T47D (cell line): ENCODE measurements around the gene PDE7B.

Experiments
- DNase-seq, 2 experiments: peaks; one replicate each; pipeline versions ENCODE4 v3.0.0 to v3.0.0-alpha.2; 2011 to 2012; ENCODE audit warnings: low read depth in 1 of 2, low spot score in 1 of 2
- JUND ChIP-seq: IDR thresholded peaks from 2 replicates; pipeline ENCODE4 v1.6.1; 2012; ENCODE audit warnings: low read depth
- in situ Hi-C: cut with HindIII; loops from 2 replicates; pipeline ENCODE4 v1.10.0; 2016; ENCODE audit warnings: low sequenced_read_pairs, low pct_unique_long_range_greater_than_20kb

The PDE7B gene

DNA sequence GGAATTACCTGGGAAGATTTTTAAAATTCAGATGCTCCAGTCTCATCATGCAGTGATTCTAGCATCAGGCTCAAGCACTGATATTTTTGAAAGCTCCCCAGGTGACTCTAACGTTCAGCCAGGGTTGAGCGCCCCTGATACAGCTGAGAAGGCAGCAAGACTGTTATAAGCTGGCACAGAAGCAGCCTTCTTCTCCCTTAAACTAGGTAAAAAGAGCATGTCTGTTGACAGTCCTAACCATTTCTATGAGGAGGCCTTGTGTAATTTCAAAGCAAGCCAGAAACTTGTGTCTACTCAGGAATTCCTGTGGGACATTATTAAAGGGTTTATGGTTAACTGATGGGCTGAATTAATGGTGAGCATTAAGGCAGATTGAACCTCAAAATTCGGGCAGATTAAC, 141.9 kb downstream of the PDE7B start:
- in situ Hi-C loops = no loop called here
- TF ChIP-seq JUND = no peak
- no peak for DNase-seq

DNA sequence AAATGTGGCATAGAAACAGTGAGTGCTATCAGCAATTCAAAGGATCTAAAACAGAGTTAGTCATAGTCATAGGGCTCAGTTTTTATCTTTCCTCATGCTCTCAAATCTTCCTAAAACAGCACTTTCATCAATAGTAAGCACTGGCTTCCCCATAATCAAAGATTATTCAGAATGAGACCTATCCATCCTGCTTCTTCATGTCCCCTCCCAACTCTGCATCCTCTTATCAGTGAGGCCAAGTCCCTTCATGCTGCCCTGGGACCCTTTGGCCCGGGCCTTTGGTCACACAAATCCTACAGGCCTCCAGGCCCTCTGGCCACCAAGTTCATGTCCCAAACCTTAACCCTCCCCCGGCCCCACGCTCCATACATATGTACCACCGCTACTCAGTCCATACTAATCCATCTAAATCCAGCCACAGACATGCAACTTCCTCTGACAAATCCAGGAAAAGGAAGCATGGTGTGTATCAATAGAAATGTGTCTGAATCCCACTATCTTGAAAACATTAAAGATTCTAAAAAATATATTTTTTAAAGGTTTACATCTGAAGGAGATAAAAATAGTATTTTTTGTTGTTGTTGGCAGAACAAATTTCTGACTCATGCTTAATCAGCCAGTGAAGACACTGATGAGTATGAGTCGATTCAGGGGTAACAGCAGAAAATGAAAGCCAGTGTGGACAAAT, 143.5 kb downstream of the PDE7B start:
- DNase-seq = no peak
- in situ Hi-C loops = no loop called here

DNA sequence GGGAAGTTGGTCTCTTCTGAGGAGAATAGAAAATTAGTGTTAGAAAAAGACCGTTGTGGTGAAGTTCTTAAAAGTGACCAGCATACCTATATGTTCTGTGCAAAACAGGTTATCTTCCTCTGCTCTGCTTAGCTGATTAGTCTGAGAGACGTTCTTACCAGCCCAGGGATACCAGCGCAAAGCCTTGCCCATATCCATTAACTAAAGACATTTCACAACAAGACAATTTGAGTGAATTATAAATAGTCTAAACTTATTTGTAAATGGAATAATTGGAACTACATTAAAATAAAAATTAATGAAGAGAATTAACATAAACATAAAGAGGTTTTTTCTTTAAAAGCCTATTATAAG, 144.0 kb downstream of the PDE7B start:
- no peak for TF ChIP-seq JUND
- in situ Hi-C loops = no loop called here
- no peak for DNase-seq

More for the DNA sequence above, 143.5 kb downstream of the PDE7B start:
- TF ChIP-seq JUND = no peak

DNA sequence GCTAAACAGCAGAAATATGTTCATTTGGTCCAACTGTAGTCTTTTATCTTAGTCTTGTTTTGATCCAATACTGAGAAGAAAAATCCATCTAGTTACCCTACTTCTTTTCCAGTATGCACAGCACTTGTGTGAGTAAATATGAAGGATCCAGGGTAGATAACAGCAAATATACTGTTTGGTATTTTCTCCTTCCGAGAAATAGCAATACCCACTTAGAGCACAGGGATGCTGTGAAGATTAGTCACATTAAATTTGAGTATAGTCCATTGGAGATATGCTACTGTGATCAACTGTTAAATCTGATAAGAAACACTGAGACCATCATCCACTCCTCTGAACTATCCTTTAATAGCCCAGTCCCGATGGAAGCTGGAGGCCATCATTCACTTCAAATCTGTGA, 145.2 kb downstream of the PDE7B start:
- in situ Hi-C loops = no loop called here
- no peak for DNase-seq
- no peak for TF ChIP-seq JUND

DNA sequence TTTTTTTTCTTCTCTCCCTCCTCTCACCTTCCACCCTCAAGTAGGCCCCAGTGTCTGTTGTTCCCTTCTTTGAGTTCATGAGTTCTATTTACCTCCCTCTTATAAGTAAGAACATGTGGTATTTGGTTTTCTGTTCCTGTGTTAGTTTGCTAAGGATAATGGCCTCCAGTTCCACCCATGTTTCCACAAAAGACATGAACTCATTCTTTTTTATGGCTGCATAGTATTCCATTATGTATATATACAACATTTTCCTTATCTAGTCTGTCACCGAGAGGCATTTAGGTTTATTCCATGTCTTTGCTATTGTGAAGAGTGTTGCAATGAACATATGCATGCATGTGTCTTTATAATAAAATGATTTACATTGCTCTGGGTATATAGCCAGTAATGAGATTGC, 147.9 kb downstream of the PDE7B start:
- in situ Hi-C loops = no loop called here
- TF ChIP-seq JUND = no peak

DNA sequence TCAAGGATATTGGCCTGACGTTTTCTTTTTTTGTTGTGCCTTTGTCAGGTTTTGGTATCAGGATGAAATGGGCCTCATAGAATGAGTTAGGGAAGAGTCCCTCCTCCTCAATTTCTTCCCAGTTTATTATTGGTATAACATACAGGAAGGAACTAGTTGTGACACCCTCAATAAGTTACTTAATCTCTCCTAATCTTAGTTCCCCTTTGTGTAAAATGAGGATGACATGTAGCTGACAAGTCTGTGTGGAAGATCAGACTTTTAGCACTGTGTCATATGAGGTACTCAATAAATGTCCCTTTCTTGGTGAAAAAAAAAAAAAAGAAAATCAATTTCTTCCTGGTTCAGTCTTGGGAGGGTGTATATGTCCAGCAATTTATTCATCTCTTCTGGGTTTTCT, 155.8 kb downstream of the PDE7B start:
- in situ Hi-C loops = no loop called here

More for the DNA sequence above, 147.9 kb downstream of the PDE7B start:
- DNase-seq = no peak

DNA sequence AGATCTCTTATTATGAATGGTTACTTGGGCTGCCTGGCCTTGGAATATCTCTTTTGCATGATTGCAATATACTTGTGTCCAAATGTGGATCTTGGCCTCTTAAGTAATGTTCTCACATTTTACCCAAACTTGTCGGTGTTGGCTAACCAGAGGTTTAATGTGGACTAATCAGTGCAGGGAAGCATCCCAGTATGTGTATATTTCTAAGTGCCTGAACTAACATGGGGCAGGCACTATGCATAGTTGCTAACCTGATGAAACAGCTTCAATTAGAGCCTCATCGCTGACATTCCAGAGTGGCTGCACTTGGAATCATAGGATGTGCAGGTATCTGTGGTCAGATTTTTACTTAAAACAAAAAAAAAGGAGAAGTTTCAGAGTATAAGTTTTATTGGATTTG, 160.0 kb downstream of the PDE7B start:
- DNase-seq = no peak
- no peak for TF ChIP-seq JUND
- in situ Hi-C loops = no loop called here

More for the DNA sequence above, 155.8 kb downstream of the PDE7B start:
- no peak for TF ChIP-seq JUND
- no peak for DNase-seq

DNA sequence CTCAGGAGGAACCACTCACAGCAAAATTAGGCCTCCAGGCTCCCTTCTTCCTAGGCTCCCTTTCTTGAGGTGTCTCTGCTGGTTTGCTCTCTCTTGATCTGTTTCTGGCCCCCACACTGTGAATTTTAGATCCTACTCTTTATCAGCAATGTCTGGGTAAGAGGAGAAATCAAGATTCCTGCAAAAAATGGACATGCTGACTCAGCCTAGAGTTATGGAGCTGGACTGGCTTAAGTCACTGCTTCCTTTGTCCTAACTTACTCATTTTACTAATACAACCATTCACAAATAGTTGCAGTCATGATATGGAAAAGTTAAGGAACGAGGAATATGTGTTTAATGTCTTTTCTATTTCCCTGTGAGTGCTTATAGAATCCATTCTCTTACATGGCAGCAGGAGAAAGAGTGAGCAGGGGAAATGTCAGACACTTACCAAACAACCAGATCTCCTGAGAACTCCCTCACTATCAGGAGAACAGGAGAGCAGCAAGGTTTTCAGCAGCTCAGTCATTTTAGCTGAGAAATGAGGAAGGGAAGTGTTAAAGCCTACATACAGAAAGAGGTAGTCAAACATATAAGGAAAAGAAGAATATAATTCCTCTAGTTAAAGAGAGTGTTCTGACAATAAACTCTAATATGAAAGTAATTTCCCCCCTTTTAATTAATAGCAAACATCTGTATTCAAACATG, 160.8 kb downstream of the PDE7B start:
- TF ChIP-seq JUND = no peak
- DNase-seq = no peak
- in situ Hi-C loops = no loop called here

DNA sequence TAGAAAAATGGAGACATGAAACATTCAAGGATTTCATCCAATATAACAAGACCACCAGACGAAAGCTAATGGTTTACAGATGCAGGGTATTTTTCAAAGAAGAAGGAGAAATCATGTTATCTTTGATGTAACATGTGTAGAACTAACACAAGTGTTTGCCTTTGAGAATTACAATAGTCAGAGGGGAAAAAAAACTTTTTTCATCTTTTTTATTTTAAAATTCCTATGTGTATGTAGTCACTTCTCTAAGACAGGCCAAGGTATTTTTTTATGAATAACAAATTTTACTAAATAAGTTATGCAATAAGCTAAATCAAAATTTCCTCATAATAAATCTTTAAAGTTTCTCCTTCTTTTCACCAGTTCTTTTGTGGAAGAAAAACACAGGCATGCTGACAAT, 161.4 kb downstream of the PDE7B start:
- no peak for DNase-seq
- TF ChIP-seq JUND = no peak
- in situ Hi-C loops = no loop called here

DNA sequence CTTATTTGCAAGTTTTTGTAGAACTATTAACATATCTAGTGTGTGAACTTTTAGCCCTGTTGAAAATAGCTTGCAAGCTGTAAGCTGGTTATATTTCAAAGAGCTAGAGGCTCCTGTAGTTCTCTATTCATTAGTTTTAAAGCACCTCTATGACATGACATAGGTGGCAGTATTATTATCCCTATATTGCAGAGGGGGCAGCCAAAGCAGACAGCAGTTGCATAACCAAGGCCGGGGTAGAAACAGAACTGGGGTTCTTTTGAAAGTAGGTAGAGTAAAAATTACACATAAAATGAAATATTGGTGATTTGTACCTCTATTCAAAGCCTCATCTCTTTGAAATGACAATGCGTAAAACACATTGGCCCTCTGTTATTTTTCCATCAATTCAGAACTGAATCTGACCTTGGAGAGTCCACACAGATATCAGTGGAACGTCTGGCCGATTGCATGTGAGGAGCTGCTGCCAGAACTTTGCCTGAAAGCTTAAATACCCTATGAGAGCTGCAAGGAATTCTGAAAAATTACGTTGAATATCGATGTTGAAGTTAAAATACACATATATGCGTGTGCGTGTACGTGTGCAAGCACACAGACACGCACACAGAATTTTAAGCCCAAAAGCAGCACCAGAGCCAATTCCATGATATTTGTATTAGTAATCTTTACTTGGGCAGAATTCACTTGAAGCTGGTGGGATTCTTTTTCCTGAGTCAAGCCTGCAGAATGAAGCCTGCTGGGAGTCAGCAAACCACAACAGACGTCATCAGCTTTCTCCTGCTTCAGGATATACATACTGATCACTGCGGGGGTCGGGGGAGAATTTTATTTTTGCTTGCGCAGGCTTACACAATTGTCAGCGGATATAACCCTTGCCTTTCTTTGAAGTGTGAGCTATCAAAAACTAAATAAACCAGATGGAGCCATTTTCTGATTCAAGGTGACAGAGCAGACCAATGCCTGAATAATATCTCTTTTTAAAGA, 163.2 kb downstream of the PDE7B start:
- no peak for TF ChIP-seq JUND
- no peak for DNase-seq
- in situ Hi-C loops = no loop called here

DNA sequence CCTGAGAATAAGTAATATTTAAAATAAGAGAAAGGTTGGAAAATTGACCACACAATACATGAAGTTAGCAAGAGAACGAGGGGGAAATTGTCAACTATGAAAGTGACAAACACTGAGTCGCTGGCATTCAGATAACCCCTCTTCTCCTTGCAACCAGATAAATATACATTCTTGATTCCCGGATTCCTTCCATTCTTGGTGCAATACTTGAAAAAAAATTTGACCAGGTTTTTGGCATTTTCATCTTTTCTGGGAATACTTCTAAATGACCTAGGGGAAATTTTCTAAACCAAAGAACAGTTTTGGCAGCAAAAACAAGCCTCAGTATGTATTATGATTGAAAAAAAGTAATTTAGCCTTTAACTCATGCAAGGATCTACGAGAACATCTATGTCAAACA, 164.0 kb downstream of the PDE7B start:
- in situ Hi-C loops = no loop called here
- no peak for DNase-seq
- TF ChIP-seq JUND = no peak

DNA sequence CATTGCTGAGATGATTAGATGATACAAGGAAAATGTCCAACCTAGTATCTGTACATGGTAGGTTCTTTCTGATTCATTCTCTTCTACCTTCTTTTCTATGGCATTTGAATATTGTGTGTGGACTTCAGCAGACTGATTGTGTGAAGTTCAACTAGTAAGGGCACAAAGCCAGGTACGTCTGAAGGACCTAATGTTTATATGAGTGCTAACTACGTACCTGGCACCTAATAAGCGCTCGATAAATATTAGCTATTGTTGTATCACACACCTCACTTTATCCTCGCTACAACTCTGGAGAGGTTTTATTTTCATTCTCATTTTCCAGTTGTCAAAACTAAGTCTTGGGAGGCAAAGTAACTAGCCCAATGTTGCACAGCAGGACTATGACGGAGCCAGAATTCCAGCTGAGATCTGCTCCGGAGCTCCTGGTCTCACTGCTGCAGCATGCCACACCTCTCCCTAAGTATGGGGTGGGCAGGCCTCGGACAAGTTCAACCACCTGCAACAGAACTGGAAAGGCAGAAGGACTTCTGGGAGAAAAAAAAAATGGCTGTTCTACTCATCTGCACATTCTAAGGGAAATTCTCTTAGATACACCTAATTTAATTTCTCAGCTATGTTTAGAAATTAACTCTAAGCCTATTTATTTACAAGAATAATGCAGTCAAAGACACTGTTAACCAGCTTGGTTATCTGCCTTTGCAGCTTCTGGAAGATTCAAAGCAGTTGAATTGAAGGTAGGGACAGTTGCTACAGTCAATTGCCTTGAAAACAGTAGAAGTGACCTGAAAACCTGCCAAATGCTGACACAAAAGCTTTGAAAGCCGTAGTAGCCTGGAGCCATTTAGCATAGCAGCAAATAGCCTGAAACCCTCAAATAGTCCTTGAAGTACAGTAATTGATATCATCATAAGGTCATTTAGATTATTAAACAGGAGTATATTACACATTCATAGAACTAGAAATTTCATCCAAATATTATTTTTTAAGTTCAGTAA, 165.0 kb downstream of the PDE7B start:
- no peak for TF ChIP-seq JUND
- DNase-seq = no peak
- in situ Hi-C loops = no loop called here
